Stomach (tissue), 9 donors: ENCODE data around the gene PUM2. TPM values are rescaled to one million over a fixed set of nuclear protein-coding genes. Genes with fewer than 3 reads are reported as not detected.

Experiments
- DNase-seq, 2 donors: peaks; one replicate each; pipeline versions ENCODE4 v3.0.0 to v3.0.0-alpha.2; 2013 to 2019
- H3K27ac ChIP-seq, 5 donors: fragments of 200-600 bp in 4 of 5; sonication (generic) in 4 of 5; one replicate each; pipeline ENCODE4 v1.5.1; 2013 to 2019; ENCODE audit warnings: mild to moderate bottlenecking in 1 of 5, moderate library complexity in 1 of 5
- H3K27me3 ChIP-seq, 3 donors: fragments of 200-600 bp; sonication (generic); one replicate each; pipeline ENCODE4 v1.5.1; 2017 to 2019; ENCODE audit warnings: mixed run types in 1 of 3
- H3K36me3 ChIP-seq, 4 donors: fragments of 200-600 bp; sonication (generic); 1 replicate in 3 of 4; 2 replicates in 1 of 4; pipeline ENCODE4 v1.5.1; 2016 to 2019
- H3K4me1 ChIP-seq, 4 donors: fragments of 200-600 bp; sonication (generic); one replicate each; pipeline ENCODE4 v1.5.1; 2016 to 2019
- H3K4me3 ChIP-seq, 4 donors: fragments of 200-600 bp; sonication (generic) in 3 of 4; one replicate each; pipeline ENCODE4 v1.5.1; 2016 to 2019; ENCODE audit warnings: mild to moderate bottlenecking in 1 of 4
- H3K9me3 ChIP-seq, 4 donors: fragments of 200-600 bp; sonication (generic); one replicate each; pipeline ENCODE4 v1.5.1; 2016 to 2019
- EP300 ChIP-seq: sonication (generic); formaldehyde crosslinking; IDR thresholded peaks from one replicate; pipeline ENCODE4 v1.6.1; 2017; ENCODE audit warnings: antibody characterized with exemption
- POLR2A ChIP-seq, 4 donors: fragments of 450-650 bp; IDR thresholded peaks; one replicate each; pipeline ENCODE4 v1.6.1; 2016; ENCODE audit warnings: antibody characterized with exemption in 4 of 4, control low read depth in 2 of 4, mild to moderate bottlenecking in 1 of 4, moderate library complexity in 1 of 4
- POLR2AphosphoS5 ChIP-seq, 3 donors: sonication (generic); formaldehyde crosslinking; IDR thresholded peaks; one replicate each; pipeline ENCODE4 v1.6.1; 2016; ENCODE audit warnings: antibody characterized with exemption in 3 of 3
- WGBS, 5 donors: extraction: QIAGEN DNeasy Blood & Tissue Kit in 3 of 5; methylation state at CpG; one replicate each; pipeline versions ENCODE4 v1.1.5 to v1.1.7; 2013 to 2018; 5-methylcytosine and 5-hydroxymethylcytosine counted together
- intact Hi-C: fragments of 100-400 bp; cut with DNase I; formaldehyde crosslinking; loops from one replicate; pipeline ENCODE4 v1.15.1; 2023; ENCODE audit warnings: low total_unique reads
- polyA plus RNA-seq, 3 donors: library from polyadenylated mRNA; stranded (reverse); fragments of 200-250 nt; gene quantifications; one replicate each; pipeline ENCODE4 v1.2.3, GENCODE V29; 2013
- total RNA-seq, 5 donors: library from RNA; depleted of rRNA; stranded (reverse); fragments of >200 nt; gene quantifications; one replicate each; pipeline versions ENCODE4 v1.1.0 to v1.2.3, GENCODE V29; 2014 to 2016
- TF ChIP-seq, protein P1 (sequence below), 7 experiments: fragments of 450-650 bp in 4 of 7; fragments of 200-600 bp in 3 of 7; sonication (generic) in 3 of 7; IDR thresholded peaks; one replicate each; pipeline ENCODE4 v1.5.1; 2016 to 2019; ENCODE audit warnings: antibody characterized with exemption in 7 of 7, control low read depth in 2 of 7, mild to moderate bottlenecking in 1 of 7
- donor health status: healthy with polysubstance abuse.
- donor health status: Bipolar disorder and iron deficiency.
- donor health status: healthy.

Gene PUM2
- total and polyA plus RNA-seq, 8 donors = 20.9 to 128 (median 39.7) TPM

DNA sequence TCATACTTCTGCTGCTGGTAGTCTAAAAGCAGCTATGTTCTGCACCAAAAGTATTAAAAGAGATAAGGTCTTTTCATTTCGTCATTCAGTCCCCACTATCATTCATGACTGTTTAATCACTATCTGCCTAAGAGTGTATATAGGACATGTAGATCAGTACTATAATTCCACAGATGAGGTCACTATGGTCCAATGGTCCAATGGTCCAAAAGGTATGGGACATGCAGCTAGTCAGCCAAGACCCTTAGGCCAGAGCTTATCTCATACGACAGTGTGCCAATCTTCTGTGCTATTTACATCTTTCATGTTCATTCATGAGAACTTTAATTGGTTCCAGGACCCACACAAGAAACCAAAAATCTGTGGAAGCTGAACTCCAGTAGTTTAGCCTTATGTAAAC lies 83.1 kb downstream of the PUM2 start:
- no peak for DNase-seq
- H3K36me3 ChIP-seq = peaks cover 0 to 56% (median 41%) of the 10 kb centered on the region in 4 donors
- H3K27me3 ChIP-seq = no peaks in the 10 kb centered on the region
- intact Hi-C loops = no loop called here
- 52 to 85% (median 75%) methylated on average over 2 of the region's 2 CpGs for WGBS, 5 donors
- H3K4me1 ChIP-seq = no peaks in the 10 kb centered on the region
- H3K9me3 ChIP-seq = no peaks in the 10 kb centered on the region
- no peak overlapping the region for H3K4me3 ChIP-seq
- no peak overlapping the region for H3K27ac ChIP-seq
- TF ChIP-seq POLR2A (IDR thresholded peaks at IDR 0.05) = no peak
- TF ChIP-seq, protein P1, sequence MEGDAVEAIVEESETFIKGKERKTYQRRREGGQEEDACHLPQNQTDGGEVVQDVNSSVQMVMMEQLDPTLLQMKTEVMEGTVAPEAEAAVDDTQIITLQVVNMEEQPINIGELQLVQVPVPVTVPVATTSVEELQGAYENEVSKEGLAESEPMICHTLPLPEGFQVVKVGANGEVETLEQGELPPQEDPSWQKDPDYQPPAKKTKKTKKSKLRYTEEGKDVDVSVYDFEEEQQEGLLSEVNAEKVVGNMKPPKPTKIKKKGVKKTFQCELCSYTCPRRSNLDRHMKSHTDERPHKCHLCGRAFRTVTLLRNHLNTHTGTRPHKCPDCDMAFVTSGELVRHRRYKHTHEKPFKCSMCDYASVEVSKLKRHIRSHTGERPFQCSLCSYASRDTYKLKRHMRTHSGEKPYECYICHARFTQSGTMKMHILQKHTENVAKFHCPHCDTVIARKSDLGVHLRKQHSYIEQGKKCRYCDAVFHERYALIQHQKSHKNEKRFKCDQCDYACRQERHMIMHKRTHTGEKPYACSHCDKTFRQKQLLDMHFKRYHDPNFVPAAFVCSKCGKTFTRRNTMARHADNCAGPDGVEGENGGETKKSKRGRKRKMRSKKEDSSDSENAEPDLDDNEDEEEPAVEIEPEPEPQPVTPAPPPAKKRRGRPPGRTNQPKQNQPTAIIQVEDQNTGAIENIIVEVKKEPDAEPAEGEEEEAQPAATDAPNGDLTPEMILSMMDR (IDR thresholded peaks at IDR 0.05) = no peak
- no peak for TF ChIP-seq EP300
- TF ChIP-seq POLR2AphosphoS5 (IDR thresholded peaks at IDR 0.05) = no peak

DNA sequence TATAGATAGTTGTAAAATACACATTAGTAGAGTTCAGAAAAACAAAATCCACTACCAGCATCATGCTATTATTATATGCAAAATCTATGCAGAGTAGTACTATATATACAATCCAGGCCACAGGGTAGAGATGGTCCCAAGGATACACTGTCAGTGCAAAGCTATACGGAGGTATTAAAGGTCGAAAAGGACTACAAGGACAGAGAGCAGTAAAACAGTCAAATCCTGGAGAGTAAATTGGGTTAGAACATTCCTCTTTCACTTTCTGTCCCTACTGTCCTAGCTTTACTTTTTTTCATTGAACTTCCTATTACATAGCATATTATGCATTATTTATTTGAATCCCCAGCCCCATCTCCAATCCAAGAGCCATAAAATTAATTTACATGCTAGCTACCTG lies 86.0 kb downstream of the PUM2 start:
- Histone ChIP-seq H3K9me3 (no peaks in the 10 kb centered on the region), H3K36me3 (peaks cover 3 to 64% (median 54%) of the 10 kb centered on the region in 4 donors), H3K4me1 (no peaks in the 10 kb centered on the region), H3K27ac (no peak overlapping the region), H3K27me3 (no peaks in the 10 kb centered on the region), H3K4me3 (no peak overlapping the region)
- no peak for DNase-seq
- intact Hi-C loops = no loop called here
- 76 to 85% (median 79%) methylated on average over 2 of the region's 2 CpGs for WGBS, 5 donors
- TF ChIP-seq EP300 (no peak), POLR2A (IDR thresholded peaks at IDR 0.05) (no peak), POLR2AphosphoS5 (IDR thresholded peaks at IDR 0.05) (no peak)
- TF ChIP-seq, protein P1 (IDR thresholded peaks at IDR 0.05) = no peak

DNA sequence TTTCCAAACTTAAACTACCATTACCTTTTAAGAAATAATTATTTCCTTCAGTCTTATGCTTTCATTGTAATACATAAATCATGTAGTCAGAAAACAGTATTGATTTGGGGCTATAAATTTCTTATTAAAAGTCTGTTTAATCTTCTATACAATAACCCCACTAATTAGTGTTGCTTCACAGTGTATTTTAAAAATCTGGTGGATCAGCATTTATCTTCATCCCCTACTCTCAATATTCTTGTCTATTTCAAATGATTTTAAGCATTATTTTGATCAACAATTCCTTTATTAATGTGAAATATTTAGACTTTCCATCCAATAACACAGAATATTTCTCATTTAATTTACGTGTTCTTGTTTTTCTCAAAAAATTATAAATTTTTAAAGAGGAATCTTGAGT lies 93.2 kb downstream of the PUM2 start:
- WGBS, 5 donors = 94 to 98% (median 96%) methylated on average over 1 of the region's 1 CpG
- H3K27me3 ChIP-seq = no peaks in the 10 kb centered on the region
- TF ChIP-seq EP300 (no peak), POLR2AphosphoS5 (IDR thresholded peaks at IDR 0.05) (no peak), POLR2A (IDR thresholded peaks at IDR 0.05) (no peak)
- TF ChIP-seq, protein P1 (IDR thresholded peaks at IDR 0.05) = no peak
- H3K36me3 ChIP-seq = peaks cover 34 to 95% (median 88%) of the 10 kb centered on the region in 4 donors
- intact Hi-C loops = no loop called here
- no peaks in the 10 kb centered on the region for H3K9me3 ChIP-seq
- H3K4me3 ChIP-seq = no peak overlapping the region
- DNase-seq = no peak
- H3K27ac ChIP-seq = no peak overlapping the region
- H3K4me1 ChIP-seq = no peaks in the 10 kb centered on the region

- no peak overlapping the region for H3K4me3 ChIP-seq
- H3K36me3 ChIP-seq = peaks cover 44 to 95% (median 89%) of the 10 kb centered on the region in 4 donors
- no peaks in the 10 kb centered on the region for H3K27me3 ChIP-seq
- no peak overlapping the region for H3K27ac ChIP-seq
- 89 to 94% (median 91%) methylated on average over 4 of the region's 4 CpGs for WGBS, 5 donors
- no peaks in the 10 kb centered on the region for H3K4me1 ChIP-seq
- intact Hi-C loops = no loop called here
- DNase-seq = no peak
- no peaks in the 10 kb centered on the region for H3K9me3 ChIP-seq
- TF ChIP-seq EP300 (no peak), POLR2AphosphoS5 (IDR thresholded peaks at IDR 0.05) (no peak), POLR2A (IDR thresholded peaks at IDR 0.05) (no peak)
- TF ChIP-seq, protein P1 (IDR thresholded peaks at IDR 0.05) = no peak
Observed at GRCh38 chr2:20254731-20255130, 95.9 kb downstream of the PUM2 start.
